ENCODE data around the gene WDR4. TPM values are rescaled to one million over a fixed set of nuclear protein-coding genes. Genes with fewer than 3 reads are reported as not detected.

WDR4 gene
- total RNA-seq, 1 experiment from 2014 or later = 42.6 TPM

- H3K4me3 Mint-ChIP-seq = no peak overlapping the region
- H3K36me3 Mint-ChIP-seq = peaks cover 11% of the 10 kb centered on the region; the same call in 1 of the 2 replicates
- peaks cover 22% of the 10 kb centered on the region for H3K27me3 Mint-ChIP-seq (ENCODE audit: low read depth)
- no peaks in the 10 kb centered on the region for H3K9me3 Mint-ChIP-seq
- DNase-seq (ENCODE audit: low spot score) = no peak
- TF ChIP-seq IRF2 (CRISPR knock-in tag; IDR thresholded peaks at IDR 0.05; ENCODE audit: borderline replicate concordance, low read depth) = no peak
- CTCF ChIA-PET = no interaction called here
- POLR2A ChIA-PET = no interaction called here
- no peak for ATAC-seq
- no peak overlapping the region for H3K27ac Mint-ChIP-seq
- H3K4me1 Mint-ChIP-seq = peaks cover 16% of the 10 kb centered on the region
Observed at GRCh38 chr21:42836767-42837301, 42.5 kb downstream of the WDR4 start.

- ChIA-PET POLR2A (no interaction called here), CTCF (interaction anchor here (1.7 kb wide), 1 partner anchor 26 kb away, joined by 5 read pairs; no protein-coding TSS in a partner anchor)
- Mint-ChIP-seq H3K27me3 (ENCODE audit: low read depth) (peaks cover 27% of the 10 kb centered on the region), H3K4me1 (peaks cover 16% of the 10 kb centered on the region), H3K4me3 (no peak overlapping the region), H3K9me3 (no peaks in the 10 kb centered on the region), H3K27ac (no peak overlapping the region), H3K36me3 (peaks cover 11% of the 10 kb centered on the region; the same call in 1 of the 2 replicates)
- no peak for TF ChIP-seq ESRRA (CRISPR knock-in tag; IDR thresholded peaks at IDR 0.05; ENCODE audit: borderline replicate concordance)
- no peak for TF ChIP-seq NR2C2 (CRISPR knock-in tag; IDR thresholded peaks at IDR 0.05)
- no peak for TF ChIP-seq RELA (CRISPR knock-in tag; IDR thresholded peaks at IDR 0.05; ENCODE audit: borderline replicate concordance)
- TF ChIP-seq NR3C1 (CRISPR knock-in tag; conservative IDR thresholded peaks at IDR 0.05; ENCODE audit: low read depth) = no peak
- TF ChIP-seq ZNF423 (CRISPR knock-in tag; IDR thresholded peaks at IDR 0.05) = no peak
- TF ChIP-seq ATF1 (CRISPR knock-in tag; IDR thresholded peaks at IDR 0.05) = no peak
- no peak for TF ChIP-seq SMAD4 (CRISPR knock-in tag; IDR thresholded peaks at IDR 0.05)
- TF ChIP-seq ZBTB43 (CRISPR knock-in tag; IDR thresholded peaks at IDR 0.05) = no peak
- TF ChIP-seq E2F5 (CRISPR knock-in tag; IDR thresholded peaks at IDR 0.05) = no peak
- no peak for TF ChIP-seq ZNF263 (CRISPR knock-in tag; IDR thresholded peaks at IDR 0.05; ENCODE audit: low read depth)
- TF ChIP-seq CREB1 (CRISPR knock-in tag; IDR thresholded peaks at IDR 0.05) = no peak
- TF ChIP-seq TCF7 (CRISPR knock-in tag; IDR thresholded peaks at IDR 0.05; ENCODE audit: low read depth) = no peak
- DNase-seq (ENCODE audit: low spot score) (no peak), ATAC-seq (no peak)
Observed at GRCh38 chr21:42836402-42836666, 43.0 kb downstream of the WDR4 start.

GRCh38 chr21:42835611-42836401 is 43.5 kb downstream of the WDR4 start:
- Mint-ChIP-seq H3K9me3 (no peaks in the 10 kb centered on the region), H3K36me3 (peaks cover 11% of the 10 kb centered on the region; the same call in 1 of the 2 replicates), H3K4me3 (no peak overlapping the region), H3K4me1 (peaks cover 16% of the 10 kb centered on the region), H3K27me3 (ENCODE audit: low read depth) (peaks cover 31% of the 10 kb centered on the region), H3K27ac (no peak overlapping the region)
- no peak for DNase-seq (ENCODE audit: low spot score)
- ChIA-PET POLR2A (no interaction called here), CTCF (interaction anchor here (1.7 kb wide), 1 partner anchor 27 kb away, joined by 5 read pairs; no protein-coding TSS in a partner anchor)
- ATAC-seq = no peak
- TF ChIP-seq JAZF1 (CRISPR knock-in tag; IDR thresholded peaks at IDR 0.05) = no peak
- TF ChIP-seq FOXJ3 (CRISPR knock-in tag; IDR thresholded peaks at IDR 0.05; ENCODE audit: borderline replicate concordance) = no peak
- TF ChIP-seq ZNF423 (CRISPR knock-in tag; IDR thresholded peaks at IDR 0.05) = no peak
- no peak for TF ChIP-seq STAT6 (CRISPR knock-in tag; conservative IDR thresholded peaks at IDR 0.05; ENCODE audit: low read depth)
- no peak for TF ChIP-seq ZNF532 (CRISPR knock-in tag; IDR thresholded peaks at IDR 0.05; ENCODE audit: borderline replicate concordance)
- TF ChIP-seq IRF2 (CRISPR knock-in tag; IDR thresholded peaks at IDR 0.05; ENCODE audit: borderline replicate concordance, low read depth) = no peak
- TF ChIP-seq TEAD4 (CRISPR knock-in tag; IDR thresholded peaks at IDR 0.05) = no peak
- TF ChIP-seq TCF7 (CRISPR knock-in tag; IDR thresholded peaks at IDR 0.05; ENCODE audit: low read depth) = no peak
- no peak for TF ChIP-seq ATF6 (CRISPR knock-in tag; IDR thresholded peaks at IDR 0.05)
